GM21360 (cell line): ENCODE data around the gene THBD.

ENCODE experiments used
- ATAC-seq: cut with Tn5 transposase; IDR thresholded peaks from one replicate; pipeline ENCODE4 v1.9.1; 2021; ENCODE audit warnings: mild to moderate bottlenecking, moderate library complexity; ENCODE audit not compliant: unreplicated experiment

Gene THBD

GRCh38 chr20:23018941-23019340 is 30.5 kb downstream of the THBD start:
- no peak for ATAC-seq

- ATAC-seq: no peak
Measured at GRCh38 chr20:23018432-23018831, 31.0 kb downstream of the THBD start.

- ATAC-seq: no peak
Measured at GRCh38 chr20:23017516-23017915, 32.0 kb downstream of the THBD start.

- no peak for ATAC-seq
Measured at GRCh38 chr20:23013429-23013828, 36.0 kb downstream of the THBD start.

- ATAC-seq: no peak
Measured at GRCh38 chr20:23011008-23011721, 38.3 kb downstream of the THBD start.

- no peak for ATAC-seq
Measured at GRCh38 chr20:23010096-23010495, 39.4 kb downstream of the THBD start.

- no peak for ATAC-seq
Measured at GRCh38 chr20:23009636-23010035, 39.8 kb downstream of the THBD start.

- ATAC-seq: no peak
Measured at GRCh38 chr20:23008667-23009066, 40.8 kb downstream of the THBD start.

GRCh38 chr20:23007886-23008655 is 41.4 kb downstream of the THBD start:
- no peak for ATAC-seq

GRCh38 chr20:23007462-23007861 is 42.0 kb downstream of the THBD start:
- ATAC-seq: no peak

GRCh38 chr20:23005776-23006175 is 43.7 kb downstream of the THBD start:
- no peak for ATAC-seq

- ATAC-seq: no peak
Measured at GRCh38 chr20:23003881-23004460, 45.5 kb downstream of the THBD start.

GRCh38 chr20:23003077-23003635 is 46.3 kb downstream of the THBD start:
- no peak for ATAC-seq

- ATAC-seq: no peak
Measured at GRCh38 chr20:23002276-23002675, 47.2 kb downstream of the THBD start.

GRCh38 chr20:23000232-23000947 is 49.1 kb downstream of the THBD start:
- ATAC-seq: no peak

GRCh38 chr20:22999756-23000155 is 49.7 kb downstream of the THBD start:
- no peak for ATAC-seq

- ATAC-seq: no peak
Measured at GRCh38 chr20:22998476-22998875, 51.0 kb downstream of the THBD start.

GRCh38 chr20:22995923-22996322 is 53.5 kb downstream of the THBD start:
- ATAC-seq: no peak
